A549 (cell line): Measurements from ENCODE around the gene DPYSL3. TPM values are rescaled to one million over a fixed set of nuclear protein-coding genes. Genes with fewer than 3 reads are reported as not detected.

Experiments used
- ATAC-seq, 2 experiments: fragments of 200-7000 bp in 1 of 2; fragments of >200 bp in 1 of 2; cut with Nextera tagmentation in 1 of 2; cut with Tn5 transposase in 1 of 2; 3 replicates each; pipeline versions ENCODE4 v1.8.0 to v1.9.1; 2018 to 2020; ENCODE audit warnings: mild to moderate bottlenecking in 1 of 2, moderate library complexity in 1 of 2
- CTCF ChIA-PET: fragments of 300-600 bp; sonication (Branson Sonifier 250); formaldehyde crosslinking; extraction: SDS; loops from one replicate; lab custom pipeline; 2021; ENCODE audit warnings: antibody characterized with exemption, inconsistent platforms; lab: Yijun Ruan, JAX
- POLR2A ChIA-PET: fragments of 350-600 bp; formaldehyde crosslinking; extraction: SDS; loops from one replicate; lab custom pipeline; 2021; ENCODE audit warnings: antibody characterized with exemption, inconsistent platforms; lab: Yijun Ruan, JAX
- DNase-seq, 2 experiments: peaks; one replicate each; pipeline versions ENCODE4 v3.0.0 to v3.0.0-alpha.2; 2011 to 2016; ENCODE audit warnings: low read depth in 1 of 2, low spot score in 1 of 2
- FAIRE-seq: peaks from 2 replicates; lab custom pipeline; 2011; peaks lifted over from hg19 to GRCh38; lab: Jason Lieb, UNC
- H3K27ac ChIP-seq, 2 experiments: fragments of >200 bp; sonication (Bioruptor Twin); formaldehyde crosslinking; 3 replicates each; pipeline ENCODE4 v1.5.1; 2016 to 2017
- H3K4me1 ChIP-seq: fragments of >200 bp; sonication (Bioruptor Twin); formaldehyde crosslinking; 3 replicates; pipeline ENCODE4 v1.6.1; 2016
- H3K4me2 ChIP-seq: fragments of >200 bp; sonication (Bioruptor Twin); formaldehyde crosslinking; 3 replicates; pipeline ENCODE4 v1.6.1; 2016
- H3K4me3 ChIP-seq: fragments of >200 bp; sonication (Bioruptor Twin); formaldehyde crosslinking; 3 replicates; pipeline ENCODE4 v1.5.1; 2016
- H3K9me3 ChIP-seq: fragments of >200 bp; sonication (Bioruptor Twin); formaldehyde crosslinking; 3 replicates; pipeline ENCODE4 v1.6.1; 2016
- CBX8 ChIP-seq: fragments of 200-600 bp; sonication (generic); IDR thresholded peaks from 2 replicates; pipeline ENCODE4 v1.6.1; 2016
- FOSL2 ChIP-seq, 2 experiments: fragments of 450-650 bp in 1 of 2; fragments of >200 bp in 1 of 2; sonication (Bioruptor Twin) in 1 of 2; formaldehyde crosslinking; IDR thresholded peaks; 2 replicates each; pipeline versions ENCODE4 v1.5.0 to v1.6.1; 2016 to 2020; ENCODE audit warnings: mild to moderate bottlenecking in 1 of 2, moderate library complexity in 1 of 2
- GATA3 ChIP-seq: IDR thresholded peaks from 2 replicates; pipeline ENCODE4 v1.6.1; 2012; ENCODE audit warnings: borderline replicate concordance
- HEYL ChIP-seq: fragments of 250-450 bp; sonication (Bioruptor Pico); IDR thresholded peaks from 2 replicates; pipeline ENCODE4 v1.8.0; 2021; ENCODE audit warnings: mild to moderate bottlenecking, moderate library complexity
- HOXB13 ChIP-seq: fragments of 250-450 bp; sonication (Bioruptor Pico); IDR thresholded peaks from 2 replicates; pipeline ENCODE4 v1.5.0; 2020; ENCODE audit warnings: low read depth, mild to moderate bottlenecking, moderate library complexity
- KDM1A ChIP-seq: fragments of 200-600 bp; sonication (generic); IDR thresholded peaks from 2 replicates; pipeline ENCODE4 v1.6.1; 2016; ENCODE audit warnings: low read depth, mild to moderate bottlenecking
- NPAS2 ChIP-seq: fragments of 250-450 bp; sonication (Bioruptor Pico); IDR thresholded peaks from 2 replicates; pipeline ENCODE4 v1.8.0; 2022; ENCODE audit warnings: mild to moderate bottlenecking, moderate library complexity, borderline replicate concordance
- POLR2AphosphoS2 ChIP-seq: conservative IDR thresholded peaks from 2 replicates; pipeline ENCODE4 v1.6.1; 2012; ENCODE audit warnings: low read length, improper control_type of control experiment, inconsistent platforms
- RAD21 ChIP-seq, 2 experiments: fragments of >200 bp in 1 of 2; sonication (Bioruptor Twin) in 1 of 2; formaldehyde crosslinking in 1 of 2; IDR thresholded peaks in 1 of 2; conservative IDR thresholded peaks in 1 of 2; 2 replicates in 1 of 2; 3 replicates in 1 of 2; pipeline ENCODE4 v1.6.1; 2012 to 2018; ENCODE audit warnings: inconsistent platforms in 1 of 2
- RCOR1 ChIP-seq: fragments of 150-350 bp; IDR thresholded peaks from 2 replicates; pipeline ENCODE4 v1.6.1; 2014; ENCODE audit warnings: antibody characterized with exemption, low read length, low read depth
- SMC3 ChIP-seq: fragments of >200 bp; sonication (Bioruptor Twin); formaldehyde crosslinking; IDR thresholded peaks from 3 replicates; pipeline ENCODE4 v1.6.1; 2018; ENCODE audit warnings: inconsistent platforms
- TFCP2L1 ChIP-seq: fragments of 250-450 bp; sonication (Bioruptor Pico); IDR thresholded peaks from 2 replicates; pipeline ENCODE4 v1.5.0; 2021; ENCODE audit warnings: mild to moderate bottlenecking
- ZSCAN20 ChIP-seq: fragments of 250-450 bp; sonication (Bioruptor Pico); IDR thresholded peaks from 2 replicates; pipeline ENCODE4 v1.8.0; 2022; ENCODE audit warnings: mild to moderate bottlenecking, moderate library complexity
- WGBS: methylation state at CpG from one replicate; pipeline ENCODE4 v1.1.6; 2017; ENCODE audit errors: missing lambda C conversion rate; 5-methylcytosine and 5-hydroxymethylcytosine counted together
- polyA plus RNA-seq, 4 experiments: library from polyadenylated mRNA; depleted of rRNA in 3 of 4; stranded (reverse); fragments of >200 nt; fragmentation: RNase III in 1 of 4; extraction: RNeasy Plus Mini Kit Qiagen cat#74134 plus additional on column Dnase treatment in 1 of 4; gene quantifications; 2 replicates in 3 of 4; 3 replicates in 1 of 4; pipeline ENCODE4 v1.2.3, GENCODE V29; 2011 to 2017
- TF ChIP-seq, protein P1 (sequence below): fragments of >200 bp; sonication (Bioruptor Twin); formaldehyde crosslinking; IDR thresholded peaks from 3 replicates; pipeline ENCODE4 v1.5.1; 2016
- TF ChIP-seq, protein P2 (sequence below): fragments of >200 bp; sonication (Bioruptor Twin); formaldehyde crosslinking; IDR thresholded peaks from 3 replicates; pipeline ENCODE4 v1.6.1; 2016
- TF ChIP-seq, protein P3 (sequence below): fragments of 200-600 bp; sonication (generic); IDR thresholded peaks from 2 replicates; pipeline ENCODE4 v1.6.1; 2016; ENCODE audit warnings: antibody characterized with exemption, mild to moderate bottlenecking, moderate library complexity
- TF ChIP-seq, protein P4 (sequence below): fragments of 250-450 bp; sonication (Bioruptor Pico); IDR thresholded peaks from 2 replicates; pipeline ENCODE4 v1.5.0; 2020; ENCODE audit warnings: low read depth, mild to moderate bottlenecking, moderate library complexity
- TF ChIP-seq, protein P5 (sequence below): fragments of >200 bp; sonication (Bioruptor Twin); formaldehyde crosslinking; IDR thresholded peaks from 2 replicates; pipeline ENCODE4 v1.6.1; 2016

Gene DPYSL3
- polyA plus RNA-seq, 2 of the 4 experiments (the other 2 are of a cell fraction): 16.5 to 22.3 TPM

DNA sequence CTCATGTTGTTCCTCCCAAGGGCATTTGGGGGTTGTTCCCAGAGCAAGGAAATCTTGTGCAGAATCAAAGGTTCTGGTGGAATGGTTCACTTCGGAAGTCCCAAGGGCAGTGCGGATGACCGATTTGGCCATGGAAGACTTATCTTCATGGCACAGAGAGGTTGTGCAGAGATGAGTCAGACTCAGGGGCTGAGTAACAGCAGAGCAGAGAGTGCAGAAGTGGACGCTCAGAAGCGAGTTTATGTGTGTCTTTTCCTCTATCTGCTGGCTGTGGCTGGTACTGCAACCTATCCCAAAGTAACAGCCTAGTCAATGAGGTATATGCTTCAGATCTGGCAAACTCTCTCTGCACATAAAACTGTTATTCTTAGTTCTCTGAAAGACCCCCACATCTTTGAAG lies 118.1 kb downstream of the DPYSL3 start:
- ChIA-PET POLR2A (no interaction called here), CTCF (interaction anchor here (0.7 to 3.6 kb wide), 14 partner anchors 11 to 186 kb away, joined by 3 to 19 read pairs (median 6); no protein-coding TSS in a partner anchor)
- Histone ChIP-seq H3K9me3 (no peaks in the 10 kb centered on the region), H3K4me1 (no peaks in the 10 kb centered on the region), H3K4me3 (no peak overlapping the region), H3K27ac (no peak overlapping the region), H3K4me2 (no peak overlapping the region)
- TF ChIP-seq SMC3 (0 out of 3 replicates have a peak, but pooled peaks have one; percentile 34), ZSCAN20 (CRISPR knock-in tag) (no peak), GATA3 (no peak), TFCP2L1 (no peak), FOSL2 (IDR thresholded peaks at IDR 0.05) (no peak), FOSL2 (CRISPR knock-in tag; IDR thresholded peaks at IDR 0.05) (0 out of 2 replicates have a peak, but pooled peaks have one; percentile 35), KDM1A (no peak), HOXB13 (CRISPR knock-in tag) (no peak), HEYL (no peak), RAD21 (conservative IDR thresholded peaks at IDR 0.05 in 1 of 2, IDR thresholded peaks at IDR 0.05 in 1 of 2) (peak; percentile 38 to 55; a peak in 4 of 5 replicates), POLR2AphosphoS2 (no peak)
- TF ChIP-seq, protein P1, sequence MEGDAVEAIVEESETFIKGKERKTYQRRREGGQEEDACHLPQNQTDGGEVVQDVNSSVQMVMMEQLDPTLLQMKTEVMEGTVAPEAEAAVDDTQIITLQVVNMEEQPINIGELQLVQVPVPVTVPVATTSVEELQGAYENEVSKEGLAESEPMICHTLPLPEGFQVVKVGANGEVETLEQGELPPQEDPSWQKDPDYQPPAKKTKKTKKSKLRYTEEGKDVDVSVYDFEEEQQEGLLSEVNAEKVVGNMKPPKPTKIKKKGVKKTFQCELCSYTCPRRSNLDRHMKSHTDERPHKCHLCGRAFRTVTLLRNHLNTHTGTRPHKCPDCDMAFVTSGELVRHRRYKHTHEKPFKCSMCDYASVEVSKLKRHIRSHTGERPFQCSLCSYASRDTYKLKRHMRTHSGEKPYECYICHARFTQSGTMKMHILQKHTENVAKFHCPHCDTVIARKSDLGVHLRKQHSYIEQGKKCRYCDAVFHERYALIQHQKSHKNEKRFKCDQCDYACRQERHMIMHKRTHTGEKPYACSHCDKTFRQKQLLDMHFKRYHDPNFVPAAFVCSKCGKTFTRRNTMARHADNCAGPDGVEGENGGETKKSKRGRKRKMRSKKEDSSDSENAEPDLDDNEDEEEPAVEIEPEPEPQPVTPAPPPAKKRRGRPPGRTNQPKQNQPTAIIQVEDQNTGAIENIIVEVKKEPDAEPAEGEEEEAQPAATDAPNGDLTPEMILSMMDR: peak; percentile 33; the same call in 2 of the 3 replicates
- TF ChIP-seq, protein P2, sequence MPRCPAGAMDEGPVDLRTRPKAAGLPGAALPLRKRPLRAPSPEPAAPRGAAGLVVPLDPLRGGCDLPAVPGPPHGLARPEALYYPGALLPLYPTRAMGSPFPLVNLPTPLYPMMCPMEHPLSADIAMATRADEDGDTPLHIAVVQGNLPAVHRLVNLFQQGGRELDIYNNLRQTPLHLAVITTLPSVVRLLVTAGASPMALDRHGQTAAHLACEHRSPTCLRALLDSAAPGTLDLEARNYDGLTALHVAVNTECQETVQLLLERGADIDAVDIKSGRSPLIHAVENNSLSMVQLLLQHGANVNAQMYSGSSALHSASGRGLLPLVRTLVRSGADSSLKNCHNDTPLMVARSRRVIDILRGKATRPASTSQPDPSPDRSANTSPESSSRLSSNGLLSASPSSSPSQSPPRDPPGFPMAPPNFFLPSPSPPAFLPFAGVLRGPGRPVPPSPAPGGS: no peak
- TF ChIP-seq, protein P3, sequence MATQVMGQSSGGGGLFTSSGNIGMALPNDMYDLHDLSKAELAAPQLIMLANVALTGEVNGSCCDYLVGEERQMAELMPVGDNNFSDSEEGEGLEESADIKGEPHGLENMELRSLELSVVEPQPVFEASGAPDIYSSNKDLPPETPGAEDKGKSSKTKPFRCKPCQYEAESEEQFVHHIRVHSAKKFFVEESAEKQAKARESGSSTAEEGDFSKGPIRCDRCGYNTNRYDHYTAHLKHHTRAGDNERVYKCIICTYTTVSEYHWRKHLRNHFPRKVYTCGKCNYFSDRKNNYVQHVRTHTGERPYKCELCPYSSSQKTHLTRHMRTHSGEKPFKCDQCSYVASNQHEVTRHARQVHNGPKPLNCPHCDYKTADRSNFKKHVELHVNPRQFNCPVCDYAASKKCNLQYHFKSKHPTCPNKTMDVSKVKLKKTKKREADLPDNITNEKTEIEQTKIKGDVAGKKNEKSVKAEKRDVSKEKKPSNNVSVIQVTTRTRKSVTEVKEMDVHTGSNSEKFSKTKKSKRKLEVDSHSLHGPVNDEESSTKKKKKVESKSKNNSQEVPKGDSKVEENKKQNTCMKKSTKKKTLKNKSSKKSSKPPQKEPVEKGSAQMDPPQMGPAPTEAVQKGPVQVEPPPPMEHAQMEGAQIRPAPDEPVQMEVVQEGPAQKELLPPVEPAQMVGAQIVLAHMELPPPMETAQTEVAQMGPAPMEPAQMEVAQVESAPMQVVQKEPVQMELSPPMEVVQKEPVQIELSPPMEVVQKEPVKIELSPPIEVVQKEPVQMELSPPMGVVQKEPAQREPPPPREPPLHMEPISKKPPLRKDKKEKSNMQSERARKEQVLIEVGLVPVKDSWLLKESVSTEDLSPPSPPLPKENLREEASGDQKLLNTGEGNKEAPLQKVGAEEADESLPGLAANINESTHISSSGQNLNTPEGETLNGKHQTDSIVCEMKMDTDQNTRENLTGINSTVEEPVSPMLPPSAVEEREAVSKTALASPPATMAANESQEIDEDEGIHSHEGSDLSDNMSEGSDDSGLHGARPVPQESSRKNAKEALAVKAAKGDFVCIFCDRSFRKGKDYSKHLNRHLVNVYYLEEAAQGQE: no peak
- TF ChIP-seq, protein P4, sequence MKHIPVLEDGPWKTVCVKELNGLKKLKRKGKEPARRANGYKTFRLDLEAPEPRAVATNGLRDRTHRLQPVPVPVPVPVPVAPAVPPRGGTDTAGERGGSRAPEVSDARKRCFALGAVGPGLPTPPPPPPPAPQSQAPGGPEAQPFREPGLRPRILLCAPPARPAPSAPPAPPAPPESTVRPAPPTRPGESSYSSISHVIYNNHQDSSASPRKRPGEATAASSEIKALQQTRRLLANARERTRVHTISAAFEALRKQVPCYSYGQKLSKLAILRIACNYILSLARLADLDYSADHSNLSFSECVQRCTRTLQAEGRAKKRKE (CRISPR knock-in tag): no peak
- TF ChIP-seq, protein P5, sequence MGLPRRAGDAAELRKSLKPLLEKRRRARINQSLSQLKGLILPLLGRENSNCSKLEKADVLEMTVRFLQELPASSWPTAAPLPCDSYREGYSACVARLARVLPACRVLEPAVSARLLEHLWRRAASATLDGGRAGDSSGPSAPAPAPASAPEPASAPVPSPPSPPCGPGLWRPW: no peak
- WGBS: 35% methylated on average over 5 of the region's 5 CpGs
- FAIRE-seq (no peak), ATAC-seq (peak; percentile 95 to 98), DNase-seq (peak; percentile 48 to 56)

DNA sequence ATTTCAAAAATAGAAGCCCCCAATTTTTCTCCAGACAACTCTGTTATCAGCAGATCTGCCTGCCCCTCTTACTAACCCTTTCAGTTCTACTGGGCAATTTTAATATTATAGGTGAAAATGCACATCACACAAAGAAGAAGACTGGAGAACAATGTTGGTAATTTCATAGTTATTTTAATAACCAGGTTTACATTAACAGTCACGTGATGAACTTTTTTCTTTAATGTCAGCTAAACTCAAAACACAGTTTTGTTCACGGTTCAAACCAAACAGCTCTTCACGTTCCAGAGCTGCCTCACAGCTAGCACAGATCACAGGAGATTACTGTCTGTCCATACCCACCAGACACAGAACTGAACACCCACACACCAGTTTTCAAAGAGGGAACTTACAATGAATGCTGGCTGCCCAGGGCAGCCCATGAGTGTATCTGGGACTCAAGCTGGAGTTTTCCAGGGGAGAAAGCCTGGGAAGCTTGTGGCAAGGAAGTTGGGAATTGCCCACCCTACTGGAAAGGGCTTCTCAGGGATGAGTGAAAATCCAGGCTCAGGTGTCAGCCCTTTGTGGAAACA lies 119.1 kb downstream of the DPYSL3 start:
- POLR2A ChIA-PET: no interaction called here
- 57% methylated on average over 3 of the region's 3 CpGs for WGBS
- CTCF ChIA-PET: interaction anchor here (0.9 to 3.6 kb wide), 10 partner anchors 10 to 187 kb away, joined by 3 to 19 read pairs (median 6); no protein-coding TSS in a partner anchor
- DNase-seq: no peak
- Histone ChIP-seq H3K27ac (no peak overlapping the region), H3K4me1 (no peaks in the 10 kb centered on the region), H3K4me3 (no peak overlapping the region), H3K9me3 (no peaks in the 10 kb centered on the region), H3K4me2 (no peak overlapping the region)
- TF ChIP-seq KDM1A (no peak), CBX8 (no peak), RCOR1 (no peak), NPAS2 (CRISPR knock-in tag) (no peak)
- no peak for FAIRE-seq
- no peak for ATAC-seq
